ENCODE results near the gene OR10A3.
"Not testable (repeated sequence)": the region's sequence is repeated elsewhere in the genome, so short reads cannot be mapped to it uniquely, and the experiment has no call there.

OR10A3 gene, protein sequence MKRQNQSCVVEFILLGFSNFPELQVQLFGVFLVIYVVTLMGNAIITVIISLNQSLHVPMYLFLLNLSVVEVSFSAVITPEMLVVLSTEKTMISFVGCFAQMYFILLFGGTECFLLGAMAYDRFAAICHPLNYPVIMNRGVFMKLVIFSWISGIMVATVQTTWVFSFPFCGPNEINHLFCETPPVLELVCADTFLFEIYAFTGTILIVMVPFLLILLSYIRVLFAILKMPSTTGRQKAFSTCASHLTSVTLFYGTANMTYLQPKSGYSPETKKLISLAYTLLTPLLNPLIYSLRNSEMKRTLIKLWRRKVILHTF

DNA sequence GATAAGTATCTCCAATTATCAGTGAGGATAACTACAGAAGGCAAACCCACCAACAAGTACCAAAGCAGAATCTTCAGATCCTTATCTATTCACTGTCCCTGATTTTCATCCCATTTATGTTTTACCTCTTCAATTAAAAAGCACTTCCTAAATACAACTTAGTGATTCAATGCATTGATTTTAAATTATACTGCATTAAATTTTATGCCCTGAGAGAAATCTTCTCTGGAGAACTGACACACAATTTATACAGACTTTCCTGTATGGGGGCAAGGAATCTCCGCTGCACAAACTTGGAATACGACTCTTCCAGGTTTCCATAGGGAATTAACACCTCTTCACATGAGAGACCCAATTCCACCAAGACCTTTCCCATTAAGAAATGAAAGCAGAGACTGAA lies at the start of gene OR10A3:
Gene OR10A3 (minus strand): TSS at position 101 of the 400 bp plus-strand sequence. CDS start 2,188 bp downstream, outside the sequence.
- no peak for DNase-seq

DNA sequence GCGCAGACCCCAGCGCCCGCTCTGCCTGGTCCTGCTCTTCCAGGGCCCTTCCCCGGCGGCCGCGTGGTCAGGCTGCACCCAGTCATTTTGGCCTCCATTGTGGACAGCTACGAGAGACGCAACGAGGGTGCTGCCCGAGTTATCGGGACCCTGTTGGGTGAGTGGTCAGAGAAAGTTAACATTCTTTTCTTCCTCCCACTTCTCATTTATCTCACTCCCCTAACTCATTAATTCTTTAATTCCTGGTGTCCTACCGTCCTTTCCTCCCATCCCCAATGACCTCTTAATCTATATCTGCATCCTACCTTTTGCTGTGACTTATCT lies 46.0 kb upstream of the OR10A3 start:
- DNase-seq: not testable (repeated sequence)

DNA sequence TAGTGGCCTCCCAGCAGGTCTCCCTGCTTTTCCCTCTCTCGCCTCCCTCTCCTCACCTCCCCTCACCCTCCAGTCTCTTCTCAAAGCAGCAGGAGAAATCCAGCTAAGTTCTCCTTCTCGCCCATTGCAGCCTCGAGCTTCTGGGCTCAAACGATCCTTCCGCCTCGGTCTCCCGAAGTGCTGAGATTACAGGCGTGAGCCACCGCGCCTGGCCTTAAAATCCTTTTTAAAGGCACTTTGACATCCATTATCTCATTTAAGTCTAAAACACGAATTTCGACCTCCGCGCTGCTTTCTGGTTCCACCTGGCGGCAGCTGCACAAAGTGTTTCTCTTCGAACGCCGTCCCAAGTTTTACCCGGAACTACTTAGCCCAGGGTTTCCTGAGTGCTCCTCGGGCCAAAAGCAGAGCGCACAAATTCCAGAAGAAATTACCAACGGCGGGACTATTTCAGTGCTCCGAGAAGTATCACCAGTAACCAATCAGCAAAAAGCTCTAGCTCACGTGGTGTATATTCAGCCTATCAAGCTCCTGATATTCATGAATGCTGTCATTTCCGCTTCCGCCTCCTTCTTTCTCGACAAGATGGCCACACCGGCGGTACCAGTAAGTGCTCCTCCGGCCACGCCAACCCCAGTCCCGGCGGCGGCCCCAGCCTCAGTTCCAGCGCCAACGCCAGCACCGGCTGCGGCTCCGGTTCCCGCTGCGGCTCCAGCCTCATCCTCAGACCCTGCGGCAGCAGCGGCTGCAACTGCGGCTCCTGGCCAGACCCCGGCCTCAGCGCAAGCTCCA lies 45.5 kb upstream of the OR10A3 start, which contains the start of gene EIF3F:
Gene EIF3F (plus strand): TSS at position 570 of the 792 bp plus-strand sequence. CDS start 16 bp downstream, at position 586.
- peak; percentile 99 for DNase-seq

DNA sequence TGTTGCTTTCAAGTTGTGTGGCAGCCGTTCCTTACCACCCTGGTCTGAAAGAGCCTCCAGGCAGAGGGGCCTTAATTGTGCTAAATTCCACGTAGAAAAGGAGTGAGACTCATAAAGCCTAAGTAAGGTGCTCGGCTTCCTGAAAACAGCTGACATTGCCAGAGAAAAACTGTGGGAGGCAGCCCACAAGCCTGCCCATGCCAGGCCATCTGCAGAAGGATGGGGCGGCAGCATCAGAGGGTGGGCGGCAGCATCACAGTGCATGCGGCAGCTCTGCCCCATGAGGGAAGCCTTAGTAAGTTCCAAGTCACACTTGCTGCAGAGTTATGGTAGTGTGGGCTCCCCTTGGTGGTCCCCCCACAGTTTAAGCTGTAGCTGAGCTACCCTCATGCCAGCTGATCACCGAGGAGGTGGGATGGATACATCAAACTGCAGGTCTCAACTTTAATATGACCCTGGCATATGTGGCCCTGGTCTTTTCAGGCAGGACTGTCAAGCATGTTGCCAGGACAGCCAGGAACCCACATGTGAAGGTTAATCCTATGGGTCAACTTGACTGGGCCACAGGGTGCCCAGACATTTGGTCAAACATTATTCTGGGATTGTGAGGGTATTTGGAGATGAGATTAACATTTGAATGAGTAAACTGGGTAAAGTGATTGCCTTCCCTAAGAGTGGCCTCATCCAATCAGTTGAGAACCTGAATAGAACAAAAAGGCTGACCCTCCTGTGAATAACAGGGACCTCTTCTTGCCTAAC lies 42.5 kb upstream of the OR10A3 start:
- DNase-seq: no peak

DNA sequence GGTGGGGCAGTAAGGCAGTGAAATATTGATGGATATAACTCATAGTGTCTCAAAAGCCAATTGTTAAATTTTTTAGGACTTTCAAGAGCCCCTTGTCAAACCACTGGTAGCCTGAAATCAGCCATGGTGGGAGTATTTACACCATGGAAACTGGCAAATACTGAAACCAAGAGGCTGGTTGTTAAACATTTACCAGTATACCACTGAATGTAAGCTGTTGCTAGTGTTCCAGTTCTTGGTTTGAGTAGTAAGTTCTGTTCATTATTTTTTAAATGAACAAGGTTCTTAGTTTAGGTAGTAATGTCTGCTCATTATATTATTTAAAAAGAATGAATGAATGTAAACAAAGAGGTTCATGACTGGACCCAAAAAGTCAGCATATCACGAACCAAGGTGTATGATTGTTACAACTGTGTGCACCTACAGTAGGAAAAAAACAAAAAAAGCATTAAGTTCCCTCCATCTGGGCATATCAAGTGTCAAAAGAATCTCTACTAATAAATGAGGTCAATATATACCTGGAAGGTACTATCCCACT lies 41.1 kb upstream of the OR10A3 start:
- DNase-seq: no peak

DNA sequence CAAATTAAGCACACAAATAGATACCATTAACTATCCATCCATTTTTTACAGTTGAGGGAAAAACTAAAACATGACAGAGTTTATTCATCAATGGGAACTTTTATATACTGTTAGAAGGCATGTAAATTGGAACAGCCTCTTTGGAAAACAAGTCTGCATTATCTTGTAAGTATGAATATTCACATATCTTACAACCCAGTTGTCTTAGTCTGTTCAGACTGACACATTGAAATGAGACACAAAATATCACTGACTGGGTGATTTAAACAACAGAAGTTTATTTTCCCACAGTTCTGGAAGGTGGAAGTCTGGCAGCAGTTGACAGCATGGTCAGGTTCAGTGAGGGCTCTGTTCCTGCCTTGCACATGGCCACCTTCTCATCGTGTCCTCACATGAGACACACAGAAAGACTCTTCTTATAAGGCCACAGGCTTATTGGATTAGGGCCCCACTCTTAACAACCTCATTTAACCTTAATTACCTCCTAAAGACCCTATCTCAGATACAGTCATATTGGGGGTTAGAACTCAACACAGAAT lies 40.2 kb upstream of the OR10A3 start:
- DNase-seq: no peak

DNA sequence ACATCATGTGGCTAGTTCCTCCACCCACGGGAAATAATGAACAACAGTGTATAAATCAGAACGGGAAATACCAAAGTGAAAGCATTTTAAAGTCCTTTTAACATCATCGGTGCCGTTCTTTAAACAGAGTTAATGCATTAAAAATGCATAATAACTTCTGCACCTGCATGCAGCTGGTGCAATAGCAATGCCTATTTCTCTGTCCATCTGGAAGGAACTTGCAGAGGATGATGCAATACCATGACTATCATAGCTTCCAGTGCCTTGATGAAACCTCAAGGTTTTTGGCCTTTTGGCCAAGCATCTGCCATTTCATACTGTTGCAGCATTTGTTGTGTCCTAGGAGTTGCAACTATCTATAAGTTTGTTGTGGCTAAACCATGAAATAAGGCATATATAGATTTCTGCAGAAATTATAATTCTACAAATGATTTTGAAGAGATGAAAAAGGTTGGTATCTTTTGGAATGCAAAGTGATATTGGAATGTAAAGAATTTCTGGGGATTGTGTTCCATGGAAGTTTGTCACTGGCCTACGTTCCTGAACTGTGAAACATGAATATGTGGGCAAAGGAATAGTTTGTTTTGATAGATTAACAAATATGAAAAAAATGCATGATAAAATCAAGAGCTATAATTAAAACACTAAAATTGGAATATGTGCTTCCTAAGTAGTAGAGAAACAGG lies 35.9 kb upstream of the OR10A3 start:
- DNase-seq: no peak

DNA sequence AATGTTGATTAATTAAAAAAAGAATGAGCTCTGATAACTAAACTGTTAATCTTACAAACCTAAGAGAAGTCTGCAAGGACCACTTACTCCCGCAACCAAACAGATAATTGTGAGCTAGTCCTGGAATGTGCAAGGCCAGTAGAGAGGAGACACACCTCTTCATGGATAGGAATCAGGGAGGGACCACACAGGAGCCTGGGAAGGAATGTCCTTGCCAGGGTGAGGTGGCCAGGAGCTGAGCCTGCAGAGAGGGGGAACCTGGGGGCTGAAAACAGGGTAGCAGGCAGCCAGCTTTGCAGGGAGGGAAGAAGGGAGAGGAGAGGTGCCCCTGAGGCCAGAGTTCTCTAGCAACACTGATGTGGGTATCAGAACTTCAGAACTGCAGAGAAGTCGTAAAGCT lies 33.2 kb upstream of the OR10A3 start:
- DNase-seq: no peak

DNA sequence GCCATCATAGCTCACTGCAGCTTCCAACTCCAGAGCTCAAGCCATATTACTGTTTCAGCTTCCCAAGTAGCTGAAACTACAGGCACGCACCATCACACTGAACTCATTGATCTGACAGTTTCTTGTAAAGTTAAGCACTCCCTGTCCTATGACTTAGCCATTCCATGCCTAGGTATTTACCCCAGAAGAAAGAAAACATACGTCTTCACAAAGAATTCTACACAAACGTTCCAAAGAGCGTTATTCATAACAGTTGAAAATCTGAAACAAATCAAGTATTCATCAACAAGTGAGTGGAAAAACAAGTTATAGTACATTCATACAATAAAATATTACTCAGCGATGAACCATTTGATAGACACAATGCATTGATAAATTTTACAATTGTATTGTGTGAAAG lies 31.5 kb upstream of the OR10A3 start:
- no peak for DNase-seq

DNA sequence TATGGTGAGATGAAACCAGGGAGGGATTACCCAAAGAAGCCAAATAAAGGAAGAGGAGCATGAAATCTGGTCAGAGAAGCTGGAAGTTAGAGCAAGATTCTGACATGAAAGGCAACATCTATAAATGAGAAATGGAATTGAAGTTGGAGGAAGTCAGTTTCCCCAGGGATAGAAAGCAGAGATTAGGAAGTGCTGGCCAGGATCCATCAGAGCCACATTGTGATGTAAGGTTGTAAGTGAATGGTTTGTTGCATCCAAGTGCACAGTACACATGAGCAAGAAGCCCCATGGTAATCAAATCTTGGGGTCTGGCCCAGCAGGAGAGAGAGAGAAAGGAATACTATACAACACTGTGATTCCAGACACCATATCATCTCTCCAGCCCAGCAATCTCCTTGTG lies 30.3 kb upstream of the OR10A3 start:
- DNase-seq: no peak

DNA sequence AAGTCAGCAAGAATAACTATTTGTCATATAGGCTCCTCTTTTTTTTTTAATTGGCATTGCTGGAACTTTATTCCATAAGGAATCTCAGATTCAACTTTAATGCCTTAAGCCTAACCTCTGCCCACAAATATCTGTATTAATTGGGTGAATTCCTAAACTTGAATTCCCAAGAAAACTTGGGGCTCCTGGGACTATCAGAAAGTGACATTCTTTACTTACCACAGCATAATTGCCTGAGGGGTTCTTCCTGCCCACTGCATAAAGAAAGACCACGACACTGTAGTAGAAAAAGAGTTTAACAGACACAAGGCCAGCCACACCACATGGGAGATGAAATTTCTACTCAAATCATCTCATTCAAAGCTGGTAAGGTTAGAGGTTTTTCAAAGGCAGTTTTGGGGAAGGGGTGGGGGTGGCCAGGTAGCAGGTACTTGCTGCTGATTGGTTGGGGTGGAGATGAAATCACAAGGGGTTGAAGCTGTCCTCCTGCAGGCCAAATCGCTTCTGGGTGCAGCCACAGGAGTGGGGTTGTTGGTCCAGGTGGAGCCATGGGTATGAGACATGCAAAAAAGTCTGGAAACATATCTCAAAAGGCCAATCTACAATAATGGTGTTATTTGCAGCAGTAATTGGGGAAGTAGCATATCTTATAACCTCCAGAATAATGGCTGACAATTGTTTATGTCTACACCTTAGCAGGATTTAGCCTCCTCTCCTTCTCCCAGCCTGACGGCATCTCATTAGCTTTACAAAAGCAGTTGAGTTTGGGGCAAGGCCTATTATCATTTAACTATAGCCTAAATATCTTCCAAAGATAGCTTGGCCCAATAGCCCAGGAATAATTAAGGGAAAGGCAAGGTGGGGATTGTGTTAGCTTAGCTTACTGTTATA lies 28.5 kb upstream of the OR10A3 start:
- DNase-seq: no peak

DNA sequence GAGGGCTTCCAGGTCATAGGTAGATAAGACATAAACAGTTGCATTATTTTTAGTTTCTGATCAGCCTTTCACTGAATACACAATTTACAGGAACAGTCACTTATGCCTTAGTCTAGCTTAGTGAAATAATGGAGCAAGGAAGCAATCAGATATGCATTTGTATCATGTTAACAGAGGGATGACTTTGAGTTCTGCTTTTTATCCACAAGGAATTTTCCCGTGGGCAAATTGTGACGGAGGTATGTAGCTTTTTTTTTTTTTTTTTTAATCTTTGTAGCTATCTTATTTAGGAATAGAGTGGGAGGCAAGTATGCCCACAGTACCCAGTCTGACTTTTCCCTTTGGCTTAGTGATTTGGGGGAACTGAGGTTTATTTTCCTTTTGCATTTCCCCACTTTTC lies 27.2 kb upstream of the OR10A3 start:
- DNase-seq: no peak

DNA sequence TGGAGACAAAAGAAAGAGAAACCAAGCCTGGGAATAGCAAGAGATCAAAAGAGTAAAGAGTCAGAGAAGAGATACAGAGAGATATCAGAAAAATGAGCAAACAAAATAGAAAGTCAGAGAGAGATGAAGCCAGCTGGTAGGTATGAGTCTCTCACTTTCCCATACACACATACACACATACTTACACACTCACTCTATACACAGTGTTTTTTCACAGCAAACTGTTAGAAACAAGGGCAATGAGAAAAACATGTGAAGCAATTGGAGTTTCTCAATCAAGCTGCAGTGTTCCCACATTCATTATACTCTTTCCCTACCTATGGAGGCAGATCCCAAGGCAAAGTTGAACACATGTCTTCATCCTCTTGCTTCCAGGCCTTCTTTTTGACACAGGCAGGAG lies 26.3 kb upstream of the OR10A3 start:
- no peak for DNase-seq

DNA sequence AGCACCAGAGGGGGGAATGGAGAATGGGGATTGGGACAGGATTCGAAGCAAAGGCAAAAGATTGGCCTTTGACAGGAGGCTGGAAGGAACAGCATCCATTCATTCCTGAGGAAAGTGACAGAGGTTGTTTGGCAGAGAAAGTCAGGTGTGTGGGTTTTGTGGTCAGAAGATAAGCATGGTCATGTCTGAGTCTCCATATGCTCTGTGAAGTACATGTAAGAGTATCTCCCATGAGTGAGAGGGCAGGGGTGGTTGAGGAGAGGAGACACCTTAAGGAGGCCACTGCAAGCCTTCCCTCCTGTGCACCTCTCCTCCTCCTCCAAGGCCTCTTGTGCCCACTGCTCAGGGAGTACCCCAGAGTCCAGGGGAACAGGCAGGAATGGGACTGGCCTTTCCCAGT lies 25.6 kb upstream of the OR10A3 start:
- no peak for DNase-seq

DNA sequence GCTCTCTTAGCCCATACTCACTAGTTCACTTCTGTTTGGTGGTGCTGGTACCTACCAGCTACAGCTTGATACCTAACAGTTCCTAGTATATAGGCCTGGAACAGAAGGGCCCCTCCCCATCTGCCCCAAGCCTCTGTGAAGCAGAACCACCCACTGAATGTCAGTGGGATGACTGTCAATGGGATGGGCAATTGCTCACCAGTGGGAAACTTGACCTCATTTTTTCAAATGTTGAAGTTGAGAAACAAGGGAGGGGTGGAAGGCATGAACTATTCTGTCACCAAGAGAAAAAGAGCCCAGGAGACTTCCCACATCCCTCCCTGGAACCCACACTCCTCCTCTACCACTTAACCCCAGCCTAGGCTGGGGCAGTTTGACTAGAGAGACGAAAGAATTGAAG lies 23.9 kb upstream of the OR10A3 start, which contains the start of gene NLRP10:
Gene NLRP10 (minus strand): TSS at position 62 of the 400 bp plus-strand sequence. CDS start 1,952 bp downstream, outside the sequence.
- DNase-seq: no peak

DNA sequence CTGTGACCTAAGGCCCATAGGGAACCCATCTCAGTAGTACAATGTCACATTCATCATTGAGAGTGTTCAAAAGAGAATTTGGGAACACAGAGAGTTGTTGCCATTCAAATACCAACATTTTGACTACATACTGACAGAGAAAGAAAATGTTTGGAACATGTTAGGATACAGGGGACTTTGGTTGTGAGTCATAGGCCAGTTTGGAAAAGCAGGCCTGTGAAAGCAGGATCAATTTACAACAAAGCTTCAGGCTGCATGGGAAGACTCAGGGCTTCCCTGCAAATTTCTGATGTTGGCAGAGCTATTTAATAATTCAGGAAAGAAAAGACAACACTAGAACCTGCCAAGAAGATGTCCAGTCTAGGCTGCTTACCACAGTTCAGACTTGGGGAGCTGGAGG lies 23.4 kb upstream of the OR10A3 start:
- DNase-seq: no peak

DNA sequence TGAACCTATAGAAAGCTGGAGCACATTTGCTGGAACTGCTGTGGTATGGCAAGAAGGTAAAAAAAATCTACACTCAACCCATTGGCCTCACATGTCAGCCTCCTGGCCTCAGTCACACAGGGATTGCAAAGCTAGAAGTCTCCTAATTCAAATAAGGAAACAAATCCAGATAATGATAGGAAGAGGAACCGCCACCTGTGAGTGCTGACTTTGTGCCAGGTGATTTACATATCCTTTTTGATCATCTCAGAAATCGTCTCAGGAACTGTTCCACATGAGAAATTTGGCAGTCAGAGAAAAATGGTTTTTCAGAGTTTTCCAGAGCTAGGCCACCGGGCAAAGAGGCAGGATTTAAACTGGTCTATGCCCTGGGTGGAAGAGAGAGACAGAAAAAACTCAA lies 22.8 kb upstream of the OR10A3 start:
- DNase-seq: no peak

DNA sequence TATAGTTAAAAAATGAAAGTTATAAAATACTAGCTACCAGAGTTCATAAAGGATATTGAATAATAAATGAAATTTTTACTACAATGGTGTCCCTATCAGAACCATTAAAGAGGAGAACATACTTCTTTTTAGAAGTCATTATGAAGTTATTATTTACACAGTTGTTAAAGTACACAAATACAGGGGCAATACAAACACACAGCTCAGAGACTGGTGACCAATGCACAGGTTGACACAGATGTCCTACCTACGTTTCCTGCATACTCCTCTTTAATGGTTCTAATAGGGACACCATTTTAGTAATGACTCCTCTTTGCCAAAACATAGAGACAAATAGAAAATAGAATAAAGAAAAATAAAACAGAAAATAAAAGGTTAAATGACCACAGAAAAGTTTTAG lies 13.7 kb upstream of the OR10A3 start:
- DNase-seq: no peak

DNA sequence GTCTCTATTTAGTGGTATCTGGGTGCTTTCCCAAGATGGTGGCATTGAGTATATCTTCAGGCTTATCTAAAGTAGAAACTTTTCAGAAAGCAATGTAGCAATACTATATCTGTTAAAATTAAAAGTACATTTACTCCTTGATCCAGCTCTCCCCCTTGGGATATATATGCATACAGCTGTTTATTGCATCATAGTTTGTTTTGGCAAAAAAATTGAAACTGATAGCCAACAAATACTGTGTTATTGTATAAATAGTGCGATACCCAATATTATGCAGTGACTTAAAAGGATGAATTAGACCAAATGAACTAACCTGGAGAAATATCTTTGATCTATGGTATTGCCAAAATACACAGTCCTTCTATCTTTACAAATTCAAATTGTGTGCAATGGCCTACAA lies 8.4 kb upstream of the OR10A3 start:
- DNase-seq: no peak

DNA sequence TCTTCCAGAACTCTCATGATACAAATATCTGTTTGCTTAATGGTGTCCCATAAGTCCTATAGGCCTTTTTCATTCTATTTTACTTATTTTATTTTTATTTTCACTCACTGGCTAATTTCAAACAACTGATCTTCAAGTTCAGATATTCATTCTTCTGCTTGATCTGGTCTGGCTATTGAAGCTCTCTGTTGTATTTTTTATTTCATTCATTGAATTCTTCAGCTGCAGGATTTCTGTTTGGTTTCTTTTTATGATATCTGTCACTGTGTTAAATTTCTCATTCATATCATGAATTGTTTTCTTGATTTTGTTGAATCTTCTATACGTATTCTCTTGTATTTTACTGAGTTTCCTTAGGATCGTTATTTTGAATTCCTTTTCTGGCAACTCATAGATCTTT lies 2.6 kb upstream of the OR10A3 start:
- DNase-seq: no peak

DNA sequence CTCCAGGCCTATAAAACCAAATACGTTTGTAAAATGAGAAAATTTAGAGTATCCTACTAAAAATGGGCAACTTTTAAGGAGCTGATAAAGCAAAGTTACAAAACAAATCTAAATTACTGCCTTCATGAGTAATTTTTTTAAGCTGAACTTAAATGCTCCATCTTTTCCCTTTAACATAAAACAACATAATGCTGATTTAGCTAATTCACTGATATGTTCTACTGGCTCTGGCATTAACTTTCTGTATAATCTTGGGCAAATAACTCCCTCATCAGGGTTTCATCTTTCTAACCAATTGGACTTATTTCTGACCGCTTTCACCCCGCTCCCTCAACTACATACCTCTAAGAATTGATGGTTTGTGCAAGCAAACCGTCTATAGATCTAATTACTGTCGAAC lies 362 bp downstream of the OR10A3 start:
- DNase-seq: no peak

All from NCI-H1105 (cell line).